ENCODE data around the gene PLD6.

The PLD6 gene

DNA sequence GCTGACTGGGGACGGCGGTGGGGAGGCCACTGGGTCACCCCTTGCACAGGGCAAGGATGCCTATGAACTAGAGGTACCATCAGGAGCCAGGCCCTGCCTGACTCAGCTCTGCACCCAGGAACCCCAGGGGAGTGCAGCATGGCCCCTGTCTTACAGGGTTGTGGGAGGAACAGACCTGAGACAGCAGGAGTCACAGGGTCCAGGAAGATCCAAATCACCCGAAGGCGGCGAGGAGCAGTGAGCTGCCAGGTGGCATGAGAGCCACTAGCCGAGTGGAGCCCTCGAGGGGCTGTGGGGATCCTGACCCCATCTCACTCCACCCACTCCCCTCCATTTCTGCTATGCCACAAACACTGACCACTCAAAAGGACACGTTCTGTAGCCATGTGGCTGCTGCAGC, 30.8 kb downstream of the PLD6 start:
- no peaks in the 10 kb centered on the region for H4K20me1 ChIP-seq (ENCODE audit: low read depth, low read length)
- no peak overlapping the region for H2AFZ ChIP-seq (ENCODE audit: low read depth, low read length, severe bottlenecking)
- H3F3A ChIP-seq (ENCODE audit: insufficient read depth): no peaks in the 10 kb centered on the region
- H3K9me3 ChIP-seq (ENCODE audit: insufficient read depth, low read length): no peaks in the 10 kb centered on the region
- no peaks in the 10 kb centered on the region for H3K27me3 ChIP-seq (ENCODE audit: low read length)
- no peak overlapping the region for H3K4me3 ChIP-seq (ENCODE audit: insufficient read depth, low read length, poor library complexity, severe bottlenecking)
- no peaks in the 10 kb centered on the region for H3K36me3 ChIP-seq (ENCODE audit: low read length)
- no peaks in the 10 kb centered on the region for H3K79me2 ChIP-seq (ENCODE audit: insufficient read depth, low read length)
- H3K4me2 ChIP-seq (ENCODE audit: low read depth, low read length, poor library complexity, severe bottlenecking): no peak overlapping the region
- no peak for TF ChIP-seq CTCF (IDR thresholded peaks at IDR 0.05; ENCODE audit: insufficient read depth, low read length, poor library complexity, severe bottlenecking)
- no peak for TF ChIP-seq EZH2phosphoT487 (conservative IDR thresholded peaks at IDR 0.05; ENCODE audit: low read length)
- H3K27ac ChIP-seq (ENCODE audit: low read depth, low read length): no peak overlapping the region
- no peaks in the 10 kb centered on the region for H3K9me2 ChIP-seq (replicated peaks; ENCODE audit: insufficient read depth, low read length)
- no peak overlapping the region for H3K9ac ChIP-seq (ENCODE audit: low read length)

DNA sequence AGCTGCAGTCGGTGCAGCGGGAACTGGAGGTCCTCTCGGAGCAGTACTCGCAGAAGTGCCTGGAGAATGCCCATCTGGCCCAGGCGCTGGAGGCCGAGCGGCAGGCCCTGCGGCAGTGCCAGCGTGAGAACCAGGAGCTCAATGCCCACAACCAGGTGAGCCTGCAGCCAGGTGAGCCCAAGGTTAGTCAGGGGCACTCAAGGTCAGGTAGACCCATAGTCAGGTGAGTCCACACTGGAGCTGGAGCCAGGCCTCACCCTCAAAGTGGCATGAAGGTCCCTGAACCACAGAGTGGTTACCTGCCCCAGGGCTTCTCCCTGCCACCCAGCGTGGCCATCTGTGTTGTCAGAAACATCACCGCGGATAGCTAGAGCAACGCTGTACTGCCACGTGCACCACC, 32.2 kb downstream of the PLD6 start:
- TF ChIP-seq CTCF (IDR thresholded peaks at IDR 0.05; ENCODE audit: insufficient read depth, low read length, poor library complexity, severe bottlenecking) (no peak), EZH2phosphoT487 (conservative IDR thresholded peaks at IDR 0.05; ENCODE audit: low read length) (no peak)
- Histone ChIP-seq H3F3A (ENCODE audit: insufficient read depth) (no peaks in the 10 kb centered on the region), H2AFZ (ENCODE audit: low read depth, low read length, severe bottlenecking) (no peak overlapping the region), H3K27me3 (ENCODE audit: low read length) (no peaks in the 10 kb centered on the region), H3K79me2 (ENCODE audit: insufficient read depth, low read length) (no peaks in the 10 kb centered on the region), H3K27ac (ENCODE audit: low read depth, low read length) (no peak overlapping the region), H3K4me2 (ENCODE audit: low read depth, low read length, poor library complexity, severe bottlenecking) (no peak overlapping the region), H3K4me3 (ENCODE audit: insufficient read depth, low read length, poor library complexity, severe bottlenecking) (no peak overlapping the region), H4K20me1 (ENCODE audit: low read depth, low read length) (no peaks in the 10 kb centered on the region), H3K9ac (ENCODE audit: low read length) (no peak overlapping the region), H3K9me3 (ENCODE audit: insufficient read depth, low read length) (no peaks in the 10 kb centered on the region), H3K36me3 (ENCODE audit: low read length) (no peaks in the 10 kb centered on the region), H3K9me2 (replicated peaks; ENCODE audit: insufficient read depth, low read length) (no peaks in the 10 kb centered on the region)

DNA sequence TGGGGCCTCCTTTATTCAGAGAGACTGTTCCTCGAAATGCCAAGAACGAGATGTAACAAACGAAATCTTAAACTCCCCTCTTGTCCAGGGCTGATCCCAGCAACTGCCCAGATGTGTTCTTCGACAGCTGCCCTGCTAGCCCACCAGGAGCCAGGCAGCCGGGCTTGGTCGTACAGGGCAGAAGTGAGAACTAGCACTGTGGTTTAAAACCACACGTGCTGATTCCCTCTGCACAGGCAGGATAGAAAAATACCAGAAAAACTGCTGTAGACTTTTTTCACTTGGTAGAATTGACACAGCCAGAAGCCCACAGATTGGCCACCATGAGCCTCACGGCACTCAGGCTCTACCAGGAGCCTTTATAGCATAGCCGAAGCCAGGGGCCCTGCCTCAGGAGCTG, 33.1 kb downstream of the PLD6 start:
- H4K20me1 ChIP-seq (ENCODE audit: low read depth, low read length): no peaks in the 10 kb centered on the region
- no peak overlapping the region for H3K9ac ChIP-seq (ENCODE audit: low read length)
- H2AFZ ChIP-seq (ENCODE audit: low read depth, low read length, severe bottlenecking): no peak overlapping the region
- no peak overlapping the region for H3K27ac ChIP-seq (ENCODE audit: low read depth, low read length)
- no peak overlapping the region for H3K4me3 ChIP-seq (ENCODE audit: insufficient read depth, low read length, poor library complexity, severe bottlenecking)
- no peaks in the 10 kb centered on the region for H3K9me3 ChIP-seq (ENCODE audit: insufficient read depth, low read length)
- H3K27me3 ChIP-seq (ENCODE audit: low read length): no peaks in the 10 kb centered on the region
- no peaks in the 10 kb centered on the region for H3K36me3 ChIP-seq (ENCODE audit: low read length)
- H3K9me2 ChIP-seq (replicated peaks; ENCODE audit: insufficient read depth, low read length): no peaks in the 10 kb centered on the region
- no peaks in the 10 kb centered on the region for H3K79me2 ChIP-seq (ENCODE audit: insufficient read depth, low read length)
- H3K4me2 ChIP-seq (ENCODE audit: low read depth, low read length, poor library complexity, severe bottlenecking): no peak overlapping the region
- no peaks in the 10 kb centered on the region for H3F3A ChIP-seq (ENCODE audit: insufficient read depth)
- no peak for TF ChIP-seq CTCF (IDR thresholded peaks at IDR 0.05; ENCODE audit: insufficient read depth, low read length, poor library complexity, severe bottlenecking)
- TF ChIP-seq EZH2phosphoT487 (conservative IDR thresholded peaks at IDR 0.05; ENCODE audit: low read length): no peak
